VCaP (cell line): ENCODE data around the gene WDR45.
A peak's percentile ranks its signal among the peaks of the same experiment; 100 is the strongest.
"Not testable (repeated sequence)": the region's sequence is repeated elsewhere in the genome, so short reads cannot be mapped to it uniquely, and the experiment has no call there.

Source experiments
- H3K27ac ChIP-seq: fragments of 450-650 bp; 2 replicates; pipeline ENCODE4 v1.5.1; 2017
- CTCF ChIP-seq: fragments of 450-650 bp; conservative IDR thresholded peaks from 2 replicates; pipeline ENCODE4 v1.5.1; 2017; ENCODE audit warnings: mild to moderate bottlenecking, moderate library complexity

The WDR45 gene

GRCh38 chrX:49079489-49080428 lies at the start of gene WDR45:
WDR45 (minus strand) TSS chrX:49079887; CDS start chrX:49078095, 1,792 bp downstream.
- peak within 1 kb of the TSS; percentile 39 for H3K27ac ChIP-seq
- no peak for TF ChIP-seq CTCF

- TF ChIP-seq CTCF: no peak
- H3K27ac ChIP-seq: no peak overlapping the region
These were observed 49.7 kb upstream of the WDR45 start for GRCh38 chrX:49129427-49129826.

GRCh38 chrX:49127742-49128258 lies 48.1 kb upstream of the WDR45 start:
- H3K27ac ChIP-seq: not testable (repeated sequence)

GRCh38 chrX:49122499-49122898 lies 42.8 kb upstream of the WDR45 start:
- no peak for TF ChIP-seq CTCF
- no peak overlapping the region for H3K27ac ChIP-seq

GRCh38 chrX:49120091-49120490 lies 40.4 kb upstream of the WDR45 start:
- TF ChIP-seq CTCF: no peak
- no peak overlapping the region for H3K27ac ChIP-seq

GRCh38 chrX:49117581-49117980 lies 37.9 kb upstream of the WDR45 start:
- no peak for TF ChIP-seq CTCF

DNA sequence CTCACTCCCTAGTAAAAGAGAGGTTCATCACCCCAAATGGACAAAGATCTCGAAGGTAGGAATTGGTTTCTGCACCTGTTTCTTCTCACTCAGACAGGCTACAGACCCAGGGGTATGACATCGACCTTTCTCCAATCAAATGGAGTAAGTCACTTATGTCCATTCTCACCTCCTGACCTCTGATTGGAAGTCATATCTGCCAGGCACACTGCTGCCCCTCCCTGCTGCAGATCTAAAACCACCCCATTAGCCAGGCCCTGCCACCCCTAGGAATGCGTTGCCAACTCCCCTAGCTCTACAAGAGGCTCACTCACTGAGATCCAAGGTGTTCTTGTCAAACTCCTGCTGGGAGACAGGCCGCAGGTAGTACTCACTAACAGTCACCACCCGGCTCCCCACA lies 37.0 kb upstream of the WDR45 start:
- no peak for TF ChIP-seq CTCF
- H3K27ac ChIP-seq: no peak overlapping the region

More at GRCh38 chrX:49117581-49117980, 37.9 kb upstream of the WDR45 start:
- no peak overlapping the region for H3K27ac ChIP-seq

DNA sequence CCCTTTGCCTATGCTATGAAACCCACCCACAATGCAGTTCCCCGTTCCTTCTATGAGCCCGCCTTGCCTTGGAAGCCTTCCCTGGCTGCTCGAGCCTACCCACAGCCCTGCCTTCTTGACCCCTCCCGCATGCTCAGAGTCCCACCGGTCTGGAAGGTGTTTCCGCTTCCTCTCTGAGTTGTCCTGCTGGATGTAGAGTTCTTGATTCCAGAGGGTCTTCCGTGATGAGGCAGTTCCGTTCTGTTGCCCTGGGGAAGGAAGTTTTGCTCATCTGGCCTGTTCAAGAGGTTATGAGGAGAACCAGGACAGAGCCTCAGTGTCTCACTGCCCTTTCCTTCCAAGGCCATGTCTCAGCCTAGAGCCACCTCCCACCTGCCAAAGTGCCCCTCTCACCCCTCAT lies 36.4 kb upstream of the WDR45 start:
- TF ChIP-seq CTCF: no peak
- no peak overlapping the region for H3K27ac ChIP-seq
